Measurements from ENCODE around the gene RPL4. TPM values are rescaled to one million over a fixed set of nuclear protein-coding genes. Genes with fewer than 3 reads are reported as not detected.
"Not testable (repeated sequence)": the region's sequence is repeated elsewhere in the genome, so short reads cannot be mapped to it uniquely, and the experiment has no call there.

Gene RPL4
- total RNA-seq, 1 donor from 2014 or later, result 1,358 TPM

DNA sequence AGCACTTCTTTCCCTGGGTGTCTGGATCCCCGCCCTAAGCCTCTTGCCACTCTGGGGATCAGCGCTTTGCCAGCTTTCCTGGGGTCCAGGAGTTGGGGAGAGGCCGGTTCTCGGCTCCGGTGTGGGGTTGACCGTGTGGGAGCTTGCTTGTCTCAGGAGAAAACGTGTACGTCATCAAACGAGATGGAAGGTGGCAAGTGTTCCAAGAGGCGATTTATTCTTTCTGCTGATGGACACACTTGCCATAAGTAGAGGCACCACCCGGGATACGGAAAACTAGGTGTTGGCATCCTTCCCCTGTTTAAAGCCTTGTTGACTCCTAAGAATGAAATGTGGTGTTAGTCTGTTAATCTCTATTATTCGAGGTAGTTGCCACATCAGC is 766 bp upstream of the RPL4 start:
- H3K36me3 ChIP-seq, result peaks cover 31% of the 10 kb centered on the region
- intact Hi-C loops (cut with micrococcal nuclease), result no loop called here
- H3K4me1 ChIP-seq, result peaks cover 38% of the 10 kb centered on the region
- H3K27ac ChIP-seq (replicated peaks), result peak overlapping the region; percentile 92
- peak overlapping the region; percentile 81 for H3K4me3 ChIP-seq
- H3K9me3 ChIP-seq (replicated peaks), result no peaks in the 10 kb centered on the region
- TF ChIP-seq CTCF (IDR thresholded peaks at IDR 0.05; ENCODE audit: borderline replicate concordance), result no peak
- no peak for DNase-seq
- H3K27me3 ChIP-seq (ENCODE audit: low read depth), result no peaks in the 10 kb centered on the region

DNA sequence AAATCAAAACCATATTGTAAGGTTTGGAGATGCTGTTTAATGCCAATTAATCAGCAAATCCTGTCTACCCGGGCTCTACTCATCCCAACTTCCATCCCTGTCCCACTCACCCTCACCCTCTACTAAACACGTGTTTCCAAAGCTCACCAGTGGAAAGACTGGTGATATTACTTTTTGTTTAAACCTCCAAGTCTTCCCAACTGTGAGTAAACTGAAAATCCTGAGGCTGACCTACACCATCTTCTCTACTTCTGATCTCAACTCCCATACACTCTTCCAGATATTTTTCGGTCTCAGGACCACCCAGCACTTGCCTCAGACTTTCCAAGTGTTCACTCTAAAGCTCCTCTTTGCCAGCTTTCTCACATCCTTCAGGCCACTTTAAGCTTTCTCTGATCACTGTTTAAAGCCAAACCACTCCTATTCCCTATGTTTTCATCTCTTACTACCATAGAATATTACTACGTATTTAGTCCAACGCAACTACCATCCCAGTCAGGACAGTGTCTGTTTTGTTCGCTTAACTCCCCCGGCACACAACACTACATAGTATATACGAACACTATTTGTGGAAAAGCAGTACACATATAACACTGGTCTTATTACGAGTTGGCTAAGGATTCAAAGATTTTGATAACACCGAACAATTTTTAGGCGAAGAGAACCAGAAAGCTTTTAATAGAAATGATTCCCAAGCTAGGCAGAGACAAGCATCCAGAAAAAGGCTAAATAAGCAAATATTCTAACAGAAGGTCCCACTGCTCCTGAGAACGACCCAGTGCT is 684 bp downstream of the RPL4 start:
- peak overlapping the region; percentile 81 for H3K4me3 ChIP-seq
- no peaks in the 10 kb centered on the region for H3K9me3 ChIP-seq (replicated peaks)
- H3K27me3 ChIP-seq (ENCODE audit: low read depth), result no peaks in the 10 kb centered on the region
- peaks cover 45% of the 10 kb centered on the region for H3K36me3 ChIP-seq
- H3K27ac ChIP-seq (replicated peaks), result peak overlapping the region; percentile 92
- intact Hi-C loops (cut with micrococcal nuclease), result no loop called here
- TF ChIP-seq CTCF (IDR thresholded peaks at IDR 0.05; ENCODE audit: borderline replicate concordance), result no peak
- peaks cover 38% of the 10 kb centered on the region for H3K4me1 ChIP-seq
- DNase-seq, result no peak

- DNase-seq; H3K9me3 ChIP-seq (replicated peaks); intact Hi-C loops (cut with micrococcal nuclease); H3K27me3 ChIP-seq (ENCODE audit: low read depth): not testable (repeated sequence)
- Histone ChIP-seq H3K4me1 (peaks cover 47% of the 10 kb centered on the region), H3K36me3 (peaks cover 53% of the 10 kb centered on the region), H3K4me3 (peak overlapping the region; percentile 81), H3K27ac (replicated peaks) (peak overlapping the region; percentile 92)
Measured at GRCh38 chr15:66503041-66503648, 1.5 kb downstream of the RPL4 start.

DNA sequence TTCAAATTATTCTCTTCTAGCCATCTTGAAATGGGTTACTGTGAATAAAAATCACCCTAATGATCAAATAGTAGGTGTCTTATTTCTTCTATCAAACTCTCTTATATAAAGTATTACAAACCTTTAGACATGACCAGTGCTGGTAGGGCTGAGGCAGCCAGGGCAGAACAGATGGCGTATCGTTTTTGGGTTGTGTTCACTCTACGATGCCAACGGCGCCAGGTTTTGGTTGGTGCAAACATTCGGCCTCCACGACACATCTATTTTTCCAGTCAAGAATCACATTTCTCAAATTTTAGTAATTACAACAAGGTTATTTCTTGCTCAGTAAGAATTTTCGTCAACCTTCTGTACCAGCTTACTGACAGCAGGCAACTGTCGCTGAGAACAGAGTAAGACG is 2.2 kb downstream of the RPL4 start:
- DNase-seq, result no peak
- Histone ChIP-seq H3K27me3 (ENCODE audit: low read depth) (no peaks in the 10 kb centered on the region), H3K4me3 (no peak overlapping the region), H3K36me3 (peaks cover 56% of the 10 kb centered on the region), H3K9me3 (replicated peaks) (no peaks in the 10 kb centered on the region), H3K27ac (replicated peaks) (no peak overlapping the region), H3K4me1 (peaks cover 52% of the 10 kb centered on the region)
- intact Hi-C loops (cut with micrococcal nuclease), result no loop called here
- TF ChIP-seq CTCF (IDR thresholded peaks at IDR 0.05; ENCODE audit: borderline replicate concordance), result no peak

DNA sequence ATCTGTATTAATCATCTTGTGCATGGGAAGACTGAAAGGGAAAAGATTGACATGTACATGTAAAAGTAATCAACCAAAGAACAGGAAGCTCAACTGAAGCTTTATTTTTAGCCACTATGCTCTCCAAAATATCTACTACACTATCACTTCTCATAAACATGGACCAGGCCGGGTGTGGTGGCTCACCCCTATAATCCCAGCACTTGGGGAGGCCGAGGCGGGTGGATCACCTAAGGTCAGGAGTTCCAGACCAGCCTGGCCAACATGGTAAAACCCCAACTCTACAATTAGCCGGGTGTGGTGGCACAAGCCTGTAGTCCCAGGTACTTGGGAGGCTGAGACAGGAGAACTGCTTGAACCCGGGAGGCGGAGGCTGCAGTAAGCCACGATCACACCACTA is 4.3 kb downstream of the RPL4 start:
- H3K9me3 ChIP-seq (replicated peaks); DNase-seq; intact Hi-C loops (cut with micrococcal nuclease); H3K27ac ChIP-seq (replicated peaks); H3K4me3 ChIP-seq; H3K27me3 ChIP-seq (ENCODE audit: low read depth): not testable (repeated sequence)
- Histone ChIP-seq H3K4me1 (peaks cover 64% of the 10 kb centered on the region), H3K36me3 (peaks cover 61% of the 10 kb centered on the region)

DNA sequence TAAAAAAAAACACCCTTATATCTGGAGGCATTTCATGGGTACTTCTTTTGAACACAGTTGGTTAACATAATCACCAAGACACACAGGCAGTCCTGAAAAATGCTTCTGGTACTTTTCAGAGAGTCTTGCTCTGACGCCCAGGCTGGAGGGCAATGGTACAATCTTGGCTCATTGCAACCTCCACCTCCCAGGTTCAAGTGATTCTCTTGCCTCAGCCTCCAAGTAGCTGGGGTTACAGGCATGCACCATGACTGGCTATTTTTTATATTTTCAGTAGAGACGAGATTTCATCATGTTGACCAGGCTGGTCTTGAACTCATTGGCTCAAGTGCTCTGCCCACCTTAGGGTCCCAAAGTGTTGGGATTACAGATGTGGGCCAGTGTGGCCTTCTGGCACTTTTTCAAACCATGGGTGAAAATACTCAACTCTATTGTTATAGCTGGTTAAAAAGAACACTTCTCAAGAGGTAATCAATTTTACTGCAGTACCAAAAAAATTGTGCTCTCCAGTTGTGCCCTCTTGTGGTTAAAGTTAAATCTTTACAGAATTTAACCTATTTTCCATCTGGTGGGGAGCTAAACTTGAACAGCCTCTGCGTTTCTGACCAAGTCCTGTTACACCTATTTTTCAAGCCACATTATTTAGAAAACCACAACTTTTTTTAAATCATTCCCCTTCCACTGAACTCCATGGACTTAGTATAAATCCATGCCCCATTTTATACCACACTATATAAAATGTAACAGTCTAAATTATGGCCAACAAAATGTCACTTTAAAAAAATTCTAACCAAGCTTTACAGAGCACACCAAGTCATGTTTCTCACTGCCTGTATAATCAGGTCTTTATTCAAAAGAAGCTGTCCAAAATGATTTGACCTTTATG is 5.9 kb downstream of the RPL4 start:
- no peak overlapping the region for H3K4me3 ChIP-seq
- TF ChIP-seq CTCF (IDR thresholded peaks at IDR 0.05; ENCODE audit: borderline replicate concordance), result peak; percentile 48
- intact Hi-C loops (cut with micrococcal nuclease), result loop anchor here (5.0 kb wide), 1 partner anchor 111 kb away; the partner anchor contains the start of gene MAP2K1
- peaks cover 77% of the 10 kb centered on the region for H3K36me3 ChIP-seq
- no peaks in the 10 kb centered on the region for H3K9me3 ChIP-seq (replicated peaks)
- no peak for DNase-seq
- no peaks in the 10 kb centered on the region for H3K27me3 ChIP-seq (ENCODE audit: low read depth)
- H3K4me1 ChIP-seq, result peaks cover 60% of the 10 kb centered on the region
- peak overlapping the region; percentile 92 for H3K27ac ChIP-seq (replicated peaks)
